HUES48 (cell line): ENCODE data around the gene MEGF11.

Source experiments
- H3K27ac ChIP-seq: one replicate; pipeline ENCODE4 v1.7.0; 2013; ENCODE audit warnings: low read depth, low read length, inconsistent platforms
- H3K27me3 ChIP-seq: 2 replicates; pipeline ENCODE4 v1.6.1; 2013; ENCODE audit warnings: mild to moderate bottlenecking, low read length; ENCODE audit not compliant: control insufficient read depth, insufficient read depth
- H3K36me3 ChIP-seq: 2 replicates; pipeline ENCODE4 v1.6.1; 2013; ENCODE audit warnings: low read length; ENCODE audit not compliant: control insufficient read depth, insufficient read depth
- H3K4me1 ChIP-seq: 2 replicates; pipeline ENCODE4 v1.6.1; 2013; ENCODE audit warnings: mild to moderate bottlenecking, low read length; ENCODE audit not compliant: control insufficient read depth, insufficient read depth
- H3K4me3 ChIP-seq: 2 replicates; pipeline ENCODE4 v1.5.1; 2013; ENCODE audit warnings: mild to moderate bottlenecking, low read depth, low read length
- H3K9ac ChIP-seq: 2 replicates; pipeline ENCODE4 v1.6.1; 2013; ENCODE audit warnings: mild to moderate bottlenecking, low read depth, low read length, moderate library complexity
- H3K9me3 ChIP-seq: 2 replicates; pipeline ENCODE4 v1.6.1; 2013; ENCODE audit warnings: low read length; ENCODE audit not compliant: control insufficient read depth, insufficient read depth

The MEGF11 gene

GRCh38 chr15:66154581-66154980 lies 99.0 kb downstream of the MEGF11 start:
- no peaks in the 10 kb centered on the region for H3K27me3 ChIP-seq
- H3K9ac ChIP-seq = no peak overlapping the region
- no peak overlapping the region for H3K4me3 ChIP-seq
- H3K27ac ChIP-seq = no peak overlapping the region
- no peaks in the 10 kb centered on the region for H3K9me3 ChIP-seq
- H3K36me3 ChIP-seq = no peaks in the 10 kb centered on the region
- no peaks in the 10 kb centered on the region for H3K4me1 ChIP-seq

- Histone ChIP-seq H3K4me1 (no peaks in the 10 kb centered on the region), H3K4me3 (no peak overlapping the region), H3K27ac (no peak overlapping the region), H3K36me3 (no peaks in the 10 kb centered on the region), H3K9me3 (no peaks in the 10 kb centered on the region), H3K9ac (no peak overlapping the region), H3K27me3 (no peaks in the 10 kb centered on the region)
These were observed 99.8 kb downstream of the MEGF11 start for GRCh38 chr15:66153549-66154415.

- H3K27me3 ChIP-seq = no peaks in the 10 kb centered on the region
- no peaks in the 10 kb centered on the region for H3K36me3 ChIP-seq
- H3K4me3 ChIP-seq = no peak overlapping the region
- H3K4me1 ChIP-seq = no peaks in the 10 kb centered on the region
- no peaks in the 10 kb centered on the region for H3K9me3 ChIP-seq
- no peak overlapping the region for H3K27ac ChIP-seq
- no peak overlapping the region for H3K9ac ChIP-seq
These were observed 100.9 kb downstream of the MEGF11 start for GRCh38 chr15:66152650-66153049.

GRCh38 chr15:66151809-66152208 lies 101.7 kb downstream of the MEGF11 start:
- H3K4me1 ChIP-seq = no peaks in the 10 kb centered on the region
- H3K36me3 ChIP-seq = no peaks in the 10 kb centered on the region
- no peak overlapping the region for H3K27ac ChIP-seq
- no peaks in the 10 kb centered on the region for H3K27me3 ChIP-seq
- no peak overlapping the region for H3K4me3 ChIP-seq
- H3K9me3 ChIP-seq = no peaks in the 10 kb centered on the region
- H3K9ac ChIP-seq = no peak overlapping the region

GRCh38 chr15:66149871-66150270 lies 103.7 kb downstream of the MEGF11 start:
- Histone ChIP-seq H3K4me3 (no peak overlapping the region), H3K36me3 (no peaks in the 10 kb centered on the region), H3K27me3 (no peaks in the 10 kb centered on the region), H3K9me3 (no peaks in the 10 kb centered on the region), H3K4me1 (no peaks in the 10 kb centered on the region), H3K27ac (no peak overlapping the region), H3K9ac (no peak overlapping the region)

GRCh38 chr15:66148187-66148586 lies 105.4 kb downstream of the MEGF11 start:
- H3K4me3 ChIP-seq = no peak overlapping the region
- no peaks in the 10 kb centered on the region for H3K27me3 ChIP-seq
- no peaks in the 10 kb centered on the region for H3K36me3 ChIP-seq
- peaks cover 9% of the 10 kb centered on the region; the same call in 1 of the 2 replicates for H3K4me1 ChIP-seq
- H3K9ac ChIP-seq = no peak overlapping the region
- H3K9me3 ChIP-seq = no peaks in the 10 kb centered on the region
- no peak overlapping the region for H3K27ac ChIP-seq

GRCh38 chr15:66147440-66147839 lies 106.1 kb downstream of the MEGF11 start:
- Histone ChIP-seq H3K36me3 (no peaks in the 10 kb centered on the region), H3K27me3 (no peaks in the 10 kb centered on the region), H3K4me1 (peaks cover 9% of the 10 kb centered on the region; the same call in 1 of the 2 replicates), H3K27ac (no peak overlapping the region), H3K9ac (no peak overlapping the region), H3K4me3 (no peak overlapping the region), H3K9me3 (no peaks in the 10 kb centered on the region)

GRCh38 chr15:66145726-66146182 lies 107.8 kb downstream of the MEGF11 start:
- Histone ChIP-seq H3K4me1 (peaks cover 9% of the 10 kb centered on the region; the same call in 1 of the 2 replicates), H3K36me3 (no peaks in the 10 kb centered on the region), H3K27me3 (no peaks in the 10 kb centered on the region)

GRCh38 chr15:66144978-66145725 lies 108.4 kb downstream of the MEGF11 start:
- Histone ChIP-seq H3K4me1 (peaks cover 9% of the 10 kb centered on the region; the same call in 1 of the 2 replicates), H3K9ac (no peak overlapping the region), H3K27me3 (no peaks in the 10 kb centered on the region), H3K27ac (no peak overlapping the region), H3K4me3 (no peak overlapping the region), H3K36me3 (no peaks in the 10 kb centered on the region), H3K9me3 (no peaks in the 10 kb centered on the region)

More at GRCh38 chr15:66145726-66146182, 107.8 kb downstream of the MEGF11 start:
- Histone ChIP-seq H3K27ac (no peak overlapping the region), H3K9ac (no peak overlapping the region), H3K9me3 (no peaks in the 10 kb centered on the region), H3K4me3 (no peak overlapping the region)

- H3K9ac ChIP-seq = no peak overlapping the region
- H3K4me1 ChIP-seq = peaks cover 9% of the 10 kb centered on the region; the same call in 1 of the 2 replicates
- H3K27me3 ChIP-seq = no peaks in the 10 kb centered on the region
- no peaks in the 10 kb centered on the region for H3K36me3 ChIP-seq
- no peak overlapping the region for H3K27ac ChIP-seq
- H3K9me3 ChIP-seq = no peaks in the 10 kb centered on the region
- H3K4me3 ChIP-seq = no peak overlapping the region
These were observed 111.3 kb downstream of the MEGF11 start for GRCh38 chr15:66142285-66142684.
